Measurements from ENCODE around the gene CPE.

The CPE gene

DNA sequence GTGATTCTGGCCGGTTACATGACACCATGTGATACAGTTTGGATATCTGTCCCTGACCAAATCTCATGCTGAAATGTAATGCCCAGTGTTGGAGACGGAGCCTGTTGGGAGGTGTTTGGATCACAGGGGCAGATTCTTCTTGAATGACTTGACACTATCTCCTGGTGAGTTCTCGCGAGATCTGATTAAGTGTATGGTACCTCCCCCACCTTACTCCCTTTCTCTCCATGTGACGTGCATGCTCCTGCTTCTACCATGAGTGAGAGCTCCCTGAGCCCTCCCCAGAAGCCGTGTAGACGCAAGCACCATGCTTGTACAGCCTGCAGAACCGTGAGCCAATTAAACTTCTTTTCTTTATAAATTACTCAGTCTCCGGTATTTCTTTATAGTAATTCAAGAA lies 23.6 kb downstream of the CPE start:
- H3K27ac ChIP-seq: no peak overlapping the region
- TF ChIP-seq, protein P1, sequence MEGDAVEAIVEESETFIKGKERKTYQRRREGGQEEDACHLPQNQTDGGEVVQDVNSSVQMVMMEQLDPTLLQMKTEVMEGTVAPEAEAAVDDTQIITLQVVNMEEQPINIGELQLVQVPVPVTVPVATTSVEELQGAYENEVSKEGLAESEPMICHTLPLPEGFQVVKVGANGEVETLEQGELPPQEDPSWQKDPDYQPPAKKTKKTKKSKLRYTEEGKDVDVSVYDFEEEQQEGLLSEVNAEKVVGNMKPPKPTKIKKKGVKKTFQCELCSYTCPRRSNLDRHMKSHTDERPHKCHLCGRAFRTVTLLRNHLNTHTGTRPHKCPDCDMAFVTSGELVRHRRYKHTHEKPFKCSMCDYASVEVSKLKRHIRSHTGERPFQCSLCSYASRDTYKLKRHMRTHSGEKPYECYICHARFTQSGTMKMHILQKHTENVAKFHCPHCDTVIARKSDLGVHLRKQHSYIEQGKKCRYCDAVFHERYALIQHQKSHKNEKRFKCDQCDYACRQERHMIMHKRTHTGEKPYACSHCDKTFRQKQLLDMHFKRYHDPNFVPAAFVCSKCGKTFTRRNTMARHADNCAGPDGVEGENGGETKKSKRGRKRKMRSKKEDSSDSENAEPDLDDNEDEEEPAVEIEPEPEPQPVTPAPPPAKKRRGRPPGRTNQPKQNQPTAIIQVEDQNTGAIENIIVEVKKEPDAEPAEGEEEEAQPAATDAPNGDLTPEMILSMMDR (IDR thresholded peaks at IDR 0.05): no peak
- DNase-seq (ENCODE audit: low spot score): no peak
- H3K4me3 ChIP-seq: no peak overlapping the region

DNA sequence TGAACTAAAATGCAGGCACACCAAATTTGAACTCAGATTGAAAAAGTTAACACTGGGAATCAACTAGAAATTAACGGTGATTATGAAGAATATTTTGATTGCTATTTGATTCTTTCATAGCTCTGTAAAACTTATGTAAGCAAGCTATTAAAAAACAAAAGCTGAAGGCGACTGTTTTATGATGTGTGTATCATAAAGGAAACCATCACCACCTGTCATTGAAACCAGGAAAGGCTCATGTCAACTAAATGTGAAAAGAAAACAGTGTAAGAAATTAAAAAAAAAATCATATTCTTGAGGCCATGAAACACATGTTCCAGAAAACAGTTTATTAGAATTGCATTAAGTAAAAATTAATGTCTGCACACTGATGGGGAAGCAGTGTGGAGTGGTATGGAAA lies 24.2 kb downstream of the CPE start:
- DNase-seq (ENCODE audit: low spot score): no peak
- TF ChIP-seq, protein P1 (IDR thresholded peaks at IDR 0.05): no peak
- no peak overlapping the region for H3K4me3 ChIP-seq
- H3K27ac ChIP-seq: no peak overlapping the region

DNA sequence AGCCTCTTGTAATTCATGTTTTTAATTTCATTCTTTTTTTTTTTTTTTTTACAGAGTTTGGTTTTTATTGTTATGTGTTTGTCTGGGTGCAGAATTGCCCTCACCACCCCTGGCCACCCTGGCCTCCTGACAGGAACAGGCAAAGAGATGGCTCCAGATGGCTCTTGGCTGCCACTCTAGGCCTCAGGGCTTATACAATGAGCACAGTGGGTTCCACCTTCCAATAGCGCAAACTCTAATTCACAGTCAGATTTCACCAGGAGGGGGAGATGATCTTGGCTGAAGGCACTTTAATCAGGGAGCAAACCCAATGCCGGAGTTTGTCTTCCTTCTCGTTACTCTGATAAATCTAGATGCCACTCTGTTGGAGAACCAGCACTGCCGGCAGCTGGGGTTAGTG lies 24.8 kb downstream of the CPE start:
- H3K27ac ChIP-seq: no peak overlapping the region
- no peak for DNase-seq (ENCODE audit: low spot score)
- no peak overlapping the region for H3K4me3 ChIP-seq
- TF ChIP-seq, protein P1 (IDR thresholded peaks at IDR 0.05): no peak

DNA sequence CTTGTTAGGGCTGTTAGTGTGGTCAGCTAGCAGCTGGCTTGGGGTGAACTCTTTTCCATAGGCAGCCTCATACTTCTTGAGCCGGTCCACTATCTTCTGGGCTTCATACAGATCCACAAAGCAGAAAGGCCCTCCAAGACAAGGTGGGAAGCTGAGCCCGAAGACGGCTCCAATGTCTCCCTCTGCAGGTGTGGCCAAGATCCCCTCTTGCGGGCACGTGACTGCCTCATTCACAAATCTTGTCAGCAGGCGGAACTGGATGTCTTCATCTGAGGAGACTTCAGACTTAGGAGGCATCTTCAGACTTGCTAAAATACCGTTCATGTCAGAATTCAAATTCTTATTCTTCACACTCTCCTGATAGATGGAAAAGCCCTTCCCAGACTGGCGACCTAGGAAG lies 25.3 kb downstream of the CPE start:
- TF ChIP-seq, protein P1 (IDR thresholded peaks at IDR 0.05): no peak
- DNase-seq (ENCODE audit: low spot score): no peak
- H3K27ac ChIP-seq: no peak overlapping the region
- H3K4me3 ChIP-seq: no peak overlapping the region

DNA sequence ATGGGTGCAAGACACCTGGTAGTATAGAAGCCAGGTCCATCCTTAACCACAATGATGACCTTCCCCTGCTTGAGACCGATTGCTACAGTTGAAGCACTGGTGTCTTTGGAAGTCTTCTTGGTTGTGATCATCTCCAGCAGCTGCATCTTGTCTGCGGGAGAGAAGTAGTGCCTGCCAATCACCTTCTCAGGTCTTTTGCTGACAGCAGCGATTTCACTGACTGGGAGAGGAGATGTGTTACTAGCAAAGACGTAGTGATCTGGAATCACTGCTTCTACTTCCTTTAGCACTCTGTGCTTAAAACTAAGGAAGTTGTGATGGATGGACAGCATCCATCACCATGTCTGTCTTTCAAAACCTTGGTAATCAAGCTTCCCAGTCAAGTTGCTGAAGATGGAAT lies 25.9 kb downstream of the CPE start:
- TF ChIP-seq, protein P1 (IDR thresholded peaks at IDR 0.05): no peak

DNA sequence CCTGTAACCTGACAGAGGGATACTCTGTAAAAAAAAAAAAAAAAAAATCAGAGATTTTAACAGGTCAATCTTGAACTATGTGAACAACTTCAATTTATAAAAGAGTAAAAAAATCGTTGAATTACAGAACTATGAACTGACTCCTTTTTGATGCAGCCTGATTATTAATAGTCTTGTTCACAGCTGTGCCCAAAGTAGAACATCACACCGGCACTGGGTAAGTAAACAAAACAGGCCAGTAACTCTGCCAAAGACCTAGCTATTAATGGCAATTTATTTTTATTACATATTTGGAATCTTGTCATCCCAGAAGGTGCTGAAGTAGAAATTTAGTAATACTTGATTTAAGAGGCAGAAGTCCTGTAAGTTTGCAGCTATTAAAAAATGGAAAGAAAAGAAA lies 31.4 kb downstream of the CPE start:
- TF ChIP-seq, protein P1 (IDR thresholded peaks at IDR 0.05): no peak
- no peak for DNase-seq (ENCODE audit: low spot score)
- no peak overlapping the region for H3K4me3 ChIP-seq
- H3K27ac ChIP-seq: no peak overlapping the region

More for the DNA sequence above, 25.9 kb downstream of the CPE start:
- Histone ChIP-seq H3K27ac (no peak overlapping the region), H3K4me3 (no peak overlapping the region)
- no peak for DNase-seq (ENCODE audit: low spot score)

DNA sequence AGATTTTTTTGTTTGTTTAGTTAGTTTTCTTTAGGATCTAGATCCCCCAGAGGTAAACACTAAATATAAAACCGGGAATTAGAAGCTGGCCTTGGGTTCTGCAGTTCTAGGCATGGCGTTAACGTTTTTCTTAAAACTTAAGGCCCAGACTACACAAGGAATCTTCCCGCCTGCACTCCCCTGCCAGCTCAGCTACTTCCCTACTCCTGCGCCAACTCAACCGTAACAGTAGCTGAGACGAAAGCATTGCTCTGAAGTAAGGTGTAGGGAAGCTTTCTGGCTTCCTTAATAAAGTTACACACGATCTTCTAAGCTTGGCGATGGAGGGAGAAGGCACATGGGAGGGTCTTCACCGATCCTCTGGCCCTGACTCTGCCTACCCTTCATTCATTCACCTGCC lies 37.1 kb downstream of the CPE start:
- no peak overlapping the region for H3K27ac ChIP-seq

More for the DNA sequence above, 37.1 kb downstream of the CPE start:
- no peak for DNase-seq (ENCODE audit: low spot score)
- H3K4me3 ChIP-seq: no peak overlapping the region
- TF ChIP-seq, protein P1 (IDR thresholded peaks at IDR 0.05): no peak
